Lung (tissue), 12 donors: ENCODE results near the gene USP24. TPM values are rescaled to one million over a fixed set of nuclear protein-coding genes. Genes with fewer than 3 reads are reported as not detected.

Experiments used
- ATAC-seq: fragments of 200-7000 bp; cut with Tn5 transposase; one replicate; pipeline ENCODE4 v1.9.1; 2020; ENCODE audit warnings: moderate number of reproducible peaks; ENCODE audit not compliant: insufficient read depth, low FRiP score
- DNase-seq, 3 donors: peaks; one replicate each; pipeline ENCODE4 v3.0.0-alpha.2; 2013 to 2017
- H3K27ac ChIP-seq, 2 donors: one replicate each; pipeline ENCODE4 v1.5.1; 2013; ENCODE audit warnings: mild to moderate bottlenecking in 2 of 2, moderate library complexity in 2 of 2, control low read depth in 1 of 2, inconsistent platforms in 1 of 2, low read depth in 1 of 2, low read length in 1 of 2
- H3K27me3 ChIP-seq, 3 donors: one replicate each; pipeline ENCODE4 v1.5.1; 2013; ENCODE audit warnings: low read length in 2 of 3; ENCODE audit not compliant: control insufficient read depth in 3 of 3, insufficient read depth in 3 of 3
- H3K36me3 ChIP-seq, 4 donors: one replicate each; pipeline ENCODE4 v1.5.1; 2013; ENCODE audit warnings: low read length in 4 of 4, mild to moderate bottlenecking in 1 of 4, moderate library complexity in 1 of 4; ENCODE audit not compliant: control insufficient read depth in 4 of 4, insufficient read depth in 4 of 4
- H3K4me1 ChIP-seq, 5 donors: one replicate each; pipeline ENCODE4 v1.5.1; 2013; ENCODE audit warnings: low read length in 5 of 5, mild to moderate bottlenecking in 2 of 5, moderate library complexity in 1 of 5; ENCODE audit not compliant: control insufficient read depth in 5 of 5, insufficient read depth in 5 of 5
- H3K4me3 ChIP-seq: one replicate; pipeline ENCODE4 v1.5.1; 2013; ENCODE audit warnings: mild to moderate bottlenecking, control low read depth, moderate library complexity
- H3K9ac ChIP-seq, 2 donors: one replicate each; pipeline ENCODE4 v1.5.1; 2013; ENCODE audit warnings: low read length in 2 of 2, control low read depth in 1 of 2; ENCODE audit not compliant: insufficient read depth in 1 of 2
- H3K9me3 ChIP-seq, 4 donors: one replicate each; pipeline ENCODE4 v1.5.1; 2013; ENCODE audit warnings: low read length in 3 of 4, mild to moderate bottlenecking in 1 of 4, moderate library complexity in 1 of 4; ENCODE audit not compliant: control insufficient read depth in 4 of 4, insufficient read depth in 3 of 4
- CTCF ChIP-seq: IDR thresholded peaks from 2 replicates; pipeline ENCODE4 v1.5.1; 2012; ENCODE audit warnings: mild to moderate bottlenecking; ENCODE audit errors: control extremely low read depth, extremely low read depth
- WGBS, 2 donors: extraction: QIAGEN DNeasy Blood & Tissue Kit; methylation state at CpG; one replicate each; pipeline ENCODE4 v1.1.7; 2013; 5-methylcytosine and 5-hydroxymethylcytosine counted together
- polyA plus RNA-seq, 2 donors: library from polyadenylated mRNA; stranded (reverse); fragments of 200-250 nt; gene quantifications; one replicate each; pipeline ENCODE4 v1.2.1, GENCODE V29; 2013
- total RNA-seq, 2 donors: library from RNA; depleted of rRNA in 1 of 2; stranded (reverse); fragments of >200 nt in 1 of 2; gene quantifications; one replicate each; pipeline ENCODE4 v1.2.1, GENCODE V29; 2014 to 2021
- donor health status: control.
- donor health status: control.
- donor health status: Bipolar disorder and iron deficiency.
- donor health status: healthy.
- donor health status: DM: yes; HTN: yes; CAD: no.

USP24 gene
- total and polyA plus RNA-seq, 4 donors, result 7.8 to 77.8 (median 23.6) TPM

GRCh38 chr1:55150880-55151588 is 64.1 kb downstream of the USP24 start:
- 41 to 64% methylated on average over 2 of the region's 2 CpGs for WGBS, 2 donors
- Histone ChIP-seq H3K4me1 (no peaks in the 10 kb centered on the region), H3K27ac (no peak overlapping the region), H3K4me3 (no peak overlapping the region), H3K36me3 (peaks cover 11 to 21% (median 19%) of the 10 kb centered on the region in 4 donors), H3K27me3 (no peaks in the 10 kb centered on the region), H3K9me3 (no peaks in the 10 kb centered on the region), H3K9ac (no peak overlapping the region)
- no peak for TF ChIP-seq CTCF
- ATAC-seq (peak; percentile 41), DNase-seq (peak in 1 of 3 donors; percentile 12)

GRCh38 chr1:55148676-55149075 is 66.5 kb downstream of the USP24 start:
- H3K27ac ChIP-seq, result no peak overlapping the region
- no peak for ATAC-seq
- H3K36me3 ChIP-seq, result peaks cover 9 to 20% (median 17%) of the 10 kb centered on the region in 4 donors

GRCh38 chr1:55147524-55147923 is 67.6 kb downstream of the USP24 start:
- no peak overlapping the region for H3K9ac ChIP-seq
- H3K27ac ChIP-seq, result no peak overlapping the region
- no peaks in the 10 kb centered on the region for H3K27me3 ChIP-seq
- peaks cover 11 to 25% (median 15%) of the 10 kb centered on the region in 4 donors for H3K36me3 ChIP-seq
- no peaks in the 10 kb centered on the region for H3K9me3 ChIP-seq
- 73 to 75% methylated on average over 8 of the region's 8 CpGs for WGBS, 2 donors
- no peak for TF ChIP-seq CTCF
- DNase-seq, result no peak
- ATAC-seq, result no peak
- no peak overlapping the region for H3K4me3 ChIP-seq
- no peaks in the 10 kb centered on the region for H3K4me1 ChIP-seq

More at GRCh38 chr1:55148676-55149075, 66.5 kb downstream of the USP24 start:
- no peak overlapping the region for H3K9ac ChIP-seq
- TF ChIP-seq CTCF, result no peak
- no peaks in the 10 kb centered on the region for H3K27me3 ChIP-seq
- H3K4me1 ChIP-seq, result no peaks in the 10 kb centered on the region
- H3K9me3 ChIP-seq, result no peaks in the 10 kb centered on the region
- no peak for DNase-seq
- H3K4me3 ChIP-seq, result no peak overlapping the region

GRCh38 chr1:55146781-55147180 is 68.4 kb downstream of the USP24 start:
- no peaks in the 10 kb centered on the region for H3K9me3 ChIP-seq
- TF ChIP-seq CTCF, result no peak
- no peak for ATAC-seq
- no peak overlapping the region for H3K9ac ChIP-seq
- WGBS, 2 donors, result 64 to 75% methylated on average over 2 of the region's 2 CpGs
- H3K4me3 ChIP-seq, result no peak overlapping the region
- H3K4me1 ChIP-seq, result no peaks in the 10 kb centered on the region
- H3K36me3 ChIP-seq, result peaks cover 11 to 28% (median 16%) of the 10 kb centered on the region in 4 donors
- peak in 2 of 3 donors; percentile 22 to 27 for DNase-seq
- H3K27ac ChIP-seq, result no peak overlapping the region
- H3K27me3 ChIP-seq, result no peaks in the 10 kb centered on the region
